Mucosa of descending colon (tissue), 3 donors: ENCODE measurements around the gene MTA1. TPM values are rescaled to one million over a fixed set of nuclear protein-coding genes. Genes with fewer than 3 reads are reported as not detected.
A peak's percentile ranks its signal among the peaks of the same experiment; 100 is the strongest.

Source experiments
- ATAC-seq: fragments of 200-7000 bp; cut with Tn5 transposase; one replicate; pipeline ENCODE4 v1.9.1; 2020; ENCODE audit warnings: mild to moderate bottlenecking, moderate library complexity
- DNase-seq, 3 donors: peaks; one replicate each; pipeline ENCODE4 v3.0.0-alpha.2; 2020
- H3K36me3 ChIP-seq: fragments of 200-600 bp; one replicate; pipeline ENCODE4 v1.8.0; 2021; ENCODE audit warnings: low read depth, mild to moderate bottlenecking
- H3K4me1 ChIP-seq: fragments of 200-600 bp; one replicate; pipeline ENCODE4 v1.8.0; 2021; ENCODE audit warnings: low read depth, mild to moderate bottlenecking
- H3K4me3 ChIP-seq: fragments of 200-600 bp; one replicate; pipeline ENCODE4 v1.8.0; 2021; ENCODE audit warnings: mild to moderate bottlenecking
- H3K9me3 ChIP-seq: fragments of 200-600 bp; one replicate; pipeline ENCODE4 v1.8.0; 2021; ENCODE audit warnings: mild to moderate bottlenecking
- CTCF ChIP-seq: fragments of 200-600 bp; IDR thresholded peaks from one replicate; pipeline ENCODE4 v1.8.0; 2022; ENCODE audit warnings: antibody characterized with exemption, mild to moderate bottlenecking
- intact Hi-C, 2 donors: fragments of 100-400 bp; cut with DNase I in 1 of 2; cut with micrococcal nuclease in 1 of 2; formaldehyde crosslinking; loops; one replicate each; pipeline versions ENCODE4 v1.11.0 to v1.11.1; 2022; cut with DNase I, micrococcal nuclease
- total RNA-seq, 3 donors: library from RNA; stranded (reverse); fragmentation: NEBNext Ultra II Directional in 2 of 3; extraction: Animal tissue kit (Norgen Biotek cat#: 25700) in 2 of 3; gene quantifications; one replicate each; pipeline versions ENCODE4 v1.2.1 to v1.2.4, GENCODE V29; 2021 to 2023
- donor health status: DM: no; HTN: no; CAD: no; lungs with moderate emphysema.
- donor health status: DM: no; HTN: no; CAD: no.
- donor health status: DM: no; HTN: yes; CAD: no.

Gene MTA1
- total RNA-seq, 3 donors from 2014 or later, result 76.4 to 105 (median 79.7) TPM

GRCh38 chr14:105398726-105399465 is 20.7 kb upstream of the MTA1 start:
- no peaks in the 10 kb centered on the region for H3K36me3 ChIP-seq
- intact Hi-C loops, result no loop called here
- peak; percentile 58 for ATAC-seq
- H3K9me3 ChIP-seq, result no peaks in the 10 kb centered on the region
- peaks cover 10% of the 10 kb centered on the region for H3K4me1 ChIP-seq
- no peak for TF ChIP-seq CTCF
- peak in 1 of 3 donors; percentile 33 for DNase-seq
- H3K4me3 ChIP-seq, result peak overlapping the region; percentile 63

GRCh38 chr14:105399466-105399775 is 20.2 kb upstream of the MTA1 start:
- peak in 1 of 3 donors; percentile 51 for DNase-seq
- Histone ChIP-seq H3K4me3 (no peak overlapping the region), H3K4me1 (peaks cover 10% of the 10 kb centered on the region), H3K36me3 (no peaks in the 10 kb centered on the region), H3K9me3 (no peaks in the 10 kb centered on the region)
- ATAC-seq, result no peak
- intact Hi-C loops, result no loop called here
- TF ChIP-seq CTCF, result no peak

GRCh38 chr14:105400016-105400415 is 19.6 kb upstream of the MTA1 start:
- no peak for TF ChIP-seq CTCF
- intact Hi-C loops, result no loop called here
- no peaks in the 10 kb centered on the region for H3K36me3 ChIP-seq
- ATAC-seq (no peak), DNase-seq (peak in 2 of 3 donors; percentile 15 to 38)
- peaks cover 10% of the 10 kb centered on the region for H3K4me1 ChIP-seq
- H3K4me3 ChIP-seq, result no peak overlapping the region
- H3K9me3 ChIP-seq, result no peaks in the 10 kb centered on the region

GRCh38 chr14:105401699-105402098 is 17.9 kb upstream of the MTA1 start:
- no peak for ATAC-seq
- no peaks in the 10 kb centered on the region for H3K9me3 ChIP-seq
- H3K36me3 ChIP-seq, result no peaks in the 10 kb centered on the region
- intact Hi-C loops, result no loop called here
- no peak for TF ChIP-seq CTCF
- no peak overlapping the region for H3K4me3 ChIP-seq
- peaks cover 10% of the 10 kb centered on the region for H3K4me1 ChIP-seq
- peak in 1 of 3 donors; percentile 21 for DNase-seq

GRCh38 chr14:105408592-105408991 is 11.0 kb upstream of the MTA1 start:
- Histone ChIP-seq H3K4me3 (no peak overlapping the region), H3K9me3 (no peaks in the 10 kb centered on the region), H3K36me3 (no peaks in the 10 kb centered on the region), H3K4me1 (peaks cover 10% of the 10 kb centered on the region)
- TF ChIP-seq CTCF, result no peak
- intact Hi-C loops, result no loop called here
- ATAC-seq (no peak), DNase-seq (no peak)
